Measurements from ENCODE around the gene CYP4X1.
"Not testable (repeated sequence)": the region's sequence is repeated elsewhere in the genome, so short reads cannot be mapped to it uniquely, and the experiment has no call there.

Gene CYP4X1

GRCh38 chr1:47023268-47024140 lies at the start of gene CYP4X1:
Gene CYP4X1, plus strand, starts transcription at chr1:47023669. Its CDS starts 149 bp downstream, at chr1:47023818.
- DNase-seq = peak; percentile 50

GRCh38 chr1:46983166-46983829 lies 40.2 kb upstream of the CYP4X1 start:
- DNase-seq = no peak

DNA sequence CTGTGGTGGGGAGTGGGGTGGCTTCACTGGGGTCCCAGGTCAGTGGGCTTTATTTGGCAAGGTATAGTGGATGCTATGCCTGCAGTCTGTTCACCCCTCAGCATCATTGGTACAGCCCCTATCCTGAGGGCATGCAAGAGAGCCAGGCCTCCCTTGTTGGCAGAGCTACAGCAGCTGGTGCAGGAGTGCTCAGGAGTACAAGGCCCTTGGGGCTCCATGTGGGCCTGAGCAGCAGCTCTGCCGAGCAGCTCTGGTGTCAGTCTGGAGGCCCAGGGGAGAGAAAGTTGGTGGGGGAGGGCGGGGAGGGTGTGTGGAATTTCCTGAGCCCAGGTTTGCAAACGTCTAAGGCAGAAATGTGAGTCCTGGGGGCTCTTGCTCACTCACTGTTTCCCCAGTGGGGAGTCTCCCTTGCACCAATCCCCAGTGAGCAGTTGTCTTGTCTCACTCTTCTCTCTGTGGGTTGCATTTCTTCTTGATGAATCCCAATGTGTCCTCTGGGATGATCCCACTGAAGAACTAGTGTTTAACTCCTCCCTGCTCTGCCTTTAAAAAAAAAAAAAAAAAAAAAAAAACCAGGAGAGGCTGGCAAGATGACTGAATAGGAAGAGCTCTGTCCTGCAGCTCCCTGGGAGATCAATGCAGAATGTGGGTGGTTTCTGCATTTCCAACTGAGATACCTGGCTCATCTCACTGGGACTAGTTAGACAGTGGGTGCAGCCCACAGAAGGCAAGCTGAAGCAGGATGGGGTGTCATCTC lies 39.5 kb upstream of the CYP4X1 start:
- DNase-seq = no peak

- not testable (repeated sequence) for DNase-seq
Measured at GRCh38 chr1:46990541-46990940, 32.9 kb upstream of the CYP4X1 start.

- no peak for DNase-seq
Measured at GRCh38 chr1:46991083-46991923, 32.2 kb upstream of the CYP4X1 start.

DNA sequence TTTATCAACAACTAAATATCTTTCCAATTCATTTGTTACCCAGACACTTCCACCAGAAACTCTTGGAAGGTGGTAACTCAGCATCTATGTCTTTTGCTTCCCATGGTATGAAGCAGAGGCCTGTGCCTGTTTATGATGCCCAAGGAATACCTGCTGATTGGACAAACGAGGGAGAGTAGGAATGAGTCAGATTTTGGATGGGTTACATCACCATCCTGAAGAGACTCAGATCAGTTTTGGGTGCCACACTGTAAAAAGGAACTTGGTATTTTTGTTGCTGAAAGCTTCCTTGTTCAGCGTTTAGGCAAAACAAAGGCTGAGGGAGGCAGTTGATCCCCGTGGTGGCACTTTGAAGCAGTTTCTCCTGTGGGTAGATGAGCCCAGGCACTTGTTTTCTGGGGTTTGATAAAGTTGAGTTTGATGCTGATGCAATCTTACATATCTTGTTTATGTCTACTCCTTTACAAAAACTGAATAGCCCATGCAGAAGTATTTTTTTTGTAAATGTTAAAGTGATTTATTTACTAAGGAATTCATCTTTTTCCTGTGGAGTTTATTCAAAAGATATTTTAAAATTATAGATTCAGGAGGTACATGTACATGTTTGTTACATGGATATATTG lies 26.7 kb upstream of the CYP4X1 start:
- no peak for DNase-seq

DNA sequence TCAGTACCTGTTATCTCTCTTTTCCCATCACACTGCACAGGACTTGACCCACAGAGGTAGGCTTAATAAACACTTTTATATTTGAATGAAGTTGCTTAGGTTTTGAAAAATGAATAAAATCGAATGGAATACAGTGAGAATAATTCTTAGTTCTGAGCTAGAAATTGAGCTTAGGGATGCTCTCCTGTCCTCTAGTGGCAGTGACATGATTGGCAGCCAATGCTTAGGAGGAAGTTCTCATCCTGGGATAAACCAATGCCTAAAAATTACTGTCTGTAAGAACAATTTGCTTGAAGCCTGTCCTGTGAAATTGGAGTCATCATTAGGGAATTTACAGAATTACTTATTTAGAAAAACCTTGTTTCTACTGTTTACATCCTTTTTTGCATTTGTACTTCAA lies 21.3 kb upstream of the CYP4X1 start:
- DNase-seq = no peak

DNA sequence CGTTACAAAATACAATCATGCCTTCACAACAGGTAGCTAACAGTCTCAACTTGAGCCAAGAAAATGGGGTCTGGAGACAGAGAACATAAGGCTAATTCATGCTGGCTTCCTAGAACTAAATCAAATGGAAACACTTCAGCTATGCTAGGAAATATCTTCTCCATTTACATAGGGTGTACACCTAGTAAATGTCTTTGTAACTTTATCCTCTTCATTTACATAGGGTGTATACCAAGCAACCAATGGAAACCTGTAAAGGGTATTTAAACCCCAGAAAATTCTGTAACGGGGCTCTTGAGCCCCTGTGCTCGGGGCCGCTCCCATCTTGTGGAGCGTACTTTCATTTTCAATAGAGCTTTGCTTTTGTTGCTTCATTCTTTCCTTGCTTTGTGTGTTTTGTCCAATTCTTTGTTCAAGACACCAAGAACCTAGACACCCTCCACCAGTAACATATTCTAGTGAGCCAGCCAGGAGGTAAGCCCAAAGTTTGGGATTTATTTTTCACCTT lies 19.5 kb upstream of the CYP4X1 start:
- no peak for DNase-seq

DNA sequence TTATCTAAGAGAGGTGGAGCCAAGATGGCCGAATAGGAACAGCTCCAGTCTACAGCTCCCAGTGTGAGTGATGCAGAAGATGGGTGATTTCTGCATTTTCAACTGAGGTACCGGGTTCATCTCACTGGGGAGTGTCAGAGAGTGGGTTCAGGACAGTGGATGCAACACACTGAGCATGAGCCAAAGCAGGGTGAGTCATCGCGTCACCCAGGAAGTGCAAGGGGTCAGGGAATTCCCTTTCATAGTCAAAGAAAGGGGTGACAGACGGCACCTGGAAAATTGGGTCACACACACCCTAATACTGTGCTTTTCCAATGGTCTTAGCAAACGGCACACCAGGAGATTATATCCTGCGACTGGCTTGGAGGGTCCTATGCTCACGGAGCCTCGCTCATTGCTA lies 17.0 kb upstream of the CYP4X1 start:
- not testable (repeated sequence) for DNase-seq

GRCh38 chr1:47013293-47013692 lies 10.2 kb upstream of the CYP4X1 start:
- no peak for DNase-seq

GRCh38 chr1:47021070-47021469 lies 2.4 kb upstream of the CYP4X1 start:
- DNase-seq = no peak

GRCh38 chr1:47024141-47024801 lies 802 bp downstream of the CYP4X1 start:
- DNase-seq = no peak

GRCh38 chr1:47030170-47030805 lies 6.8 kb downstream of the CYP4X1 start:
- no peak for DNase-seq

DNA sequence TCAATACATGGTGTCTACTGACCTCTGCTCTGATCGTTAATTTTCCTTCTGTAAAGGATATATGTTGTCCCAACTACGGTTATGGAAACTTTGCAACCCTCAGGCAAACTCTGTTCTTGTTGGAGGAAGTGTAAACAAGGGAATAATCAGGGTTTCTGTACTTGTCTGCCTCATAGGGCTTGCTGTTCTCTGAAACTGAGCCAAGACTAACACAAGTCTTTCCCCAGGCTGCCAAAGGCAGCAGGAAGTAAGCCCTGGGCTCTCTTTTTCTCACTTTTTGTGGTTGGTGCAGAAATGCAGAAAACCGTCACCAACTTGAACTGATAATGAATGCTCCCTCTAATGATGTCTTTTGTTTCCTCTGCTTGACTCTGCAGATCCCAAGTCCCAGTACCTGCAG lies 7.6 kb downstream of the CYP4X1 start:
- DNase-seq = no peak

DNA sequence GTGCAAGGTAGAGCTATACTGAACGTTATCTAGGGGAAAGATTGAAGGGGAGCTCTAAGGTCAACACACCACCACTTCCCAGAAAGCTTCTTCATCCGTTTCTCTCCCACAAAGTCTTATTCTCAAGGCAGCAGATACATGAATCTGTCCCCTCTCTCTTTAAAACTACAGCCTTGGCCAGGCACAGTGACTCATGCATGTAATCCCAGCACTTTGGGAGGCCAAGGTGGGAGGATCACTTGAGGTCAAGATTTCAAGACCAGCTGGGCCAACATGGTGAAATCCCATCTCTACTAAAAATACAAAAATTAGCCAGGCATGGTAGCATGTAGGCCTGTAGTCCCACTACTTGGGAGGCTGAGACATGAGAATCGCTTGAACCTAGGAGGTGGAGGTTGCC lies 8.1 kb downstream of the CYP4X1 start:
- DNase-seq = no peak

GRCh38 chr1:47036764-47037163 lies 13.3 kb downstream of the CYP4X1 start:
- no peak for DNase-seq

DNA sequence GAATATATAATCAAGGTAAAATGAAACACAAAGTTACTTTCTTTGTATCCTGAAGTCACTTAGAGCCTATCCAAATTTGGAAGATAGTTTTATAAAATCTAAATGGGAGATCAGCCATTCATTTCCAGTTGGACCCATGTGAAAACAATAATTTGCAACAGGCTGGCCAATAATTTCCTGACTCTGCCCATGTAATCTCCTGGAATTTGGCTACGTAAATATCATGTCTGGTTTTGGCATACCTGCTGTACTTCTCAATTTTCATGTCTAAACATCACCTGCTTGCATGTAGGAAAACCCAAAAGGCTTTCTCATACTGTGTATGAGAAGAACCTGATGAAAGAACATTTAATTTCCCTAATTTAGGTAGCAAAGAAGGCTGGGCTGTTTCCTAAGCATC lies 35.9 kb downstream of the CYP4X1 start:
- DNase-seq = no peak

GRCh38 chr1:47067097-47067594 lies 43.7 kb downstream of the CYP4X1 start, which contains the start of gene CYP4Z1:
Gene CYP4Z1, plus strand, starts transcription at chr1:47067231. Its CDS starts 260 bp downstream, at chr1:47067491.
- DNase-seq = no peak

- DNase-seq = not testable (repeated sequence)
Measured at GRCh38 chr1:47069080-47069479, 45.6 kb downstream of the CYP4X1 start.

DNA sequence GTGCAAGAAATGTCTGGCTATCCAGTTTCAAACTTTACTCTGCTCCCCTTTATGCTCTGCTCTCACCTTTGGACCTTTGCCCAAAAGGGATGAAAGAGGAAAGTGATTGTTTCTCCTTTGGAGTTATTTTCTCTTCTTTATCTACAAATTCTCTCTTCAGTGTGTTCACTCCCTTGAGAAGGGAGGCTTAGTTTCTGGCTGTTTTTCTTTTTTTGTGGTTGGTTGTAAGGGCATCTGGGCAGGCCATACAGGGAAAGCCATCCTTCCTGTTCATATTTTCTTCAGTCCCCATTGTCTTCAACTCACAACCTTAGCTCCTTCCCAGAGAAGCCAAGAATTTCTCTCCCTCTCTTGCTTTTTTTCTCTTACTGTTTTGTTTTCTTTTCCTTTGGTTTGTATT lies 46.0 kb downstream of the CYP4X1 start:
- not testable (repeated sequence) for DNase-seq
